Keratinocyte (primary cell): Measurements from ENCODE around the gene PRSS23. TPM values are rescaled to one million over a fixed set of nuclear protein-coding genes. Genes with fewer than 3 reads are reported as not detected.

ENCODE experiments used
- DNase-seq: peaks from one replicate; pipeline ENCODE4 v3.0.0-alpha.2; 2011; ENCODE audit warnings: low read depth, missing footprints, low spot score
- FAIRE-seq: peaks from 2 replicates; lab custom pipeline; 2011; peaks lifted over from hg19 to GRCh38; lab: Jason Lieb, UNC
- H2AFZ ChIP-seq: 2 replicates; pipeline ENCODE4 v1.6.0; 2012; ENCODE audit warnings: low read length, control low read depth, inconsistent platforms; ENCODE audit not compliant: control insufficient read depth
- H3K27ac ChIP-seq: 2 replicates; pipeline ENCODE4 v1.5.1; 2011; ENCODE audit warnings: low read length; ENCODE audit not compliant: control insufficient read depth, insufficient read depth
- H3K27me3 ChIP-seq: 3 replicates; pipeline ENCODE4 v1.6.0; 2011; ENCODE audit warnings: low read length; ENCODE audit not compliant: control insufficient read depth, insufficient read depth; ENCODE audit errors: extremely low read depth
- H3K36me3 ChIP-seq, 2 experiments: 2 replicates in 1 of 2; 3 replicates in 1 of 2; pipeline ENCODE4 v1.5.1; 2011; ENCODE audit warnings: low read length in 2 of 2, mild to moderate bottlenecking in 1 of 2; ENCODE audit not compliant: control insufficient read depth in 2 of 2, insufficient read depth in 2 of 2; ENCODE audit errors: extremely low read depth in 1 of 2
- H3K4me1 ChIP-seq: 3 replicates; pipeline ENCODE4 v1.5.1; 2011; ENCODE audit warnings: low read length; ENCODE audit not compliant: control insufficient read depth, insufficient read depth; ENCODE audit errors: extremely low read depth
- H3K4me2 ChIP-seq: 3 replicates; pipeline ENCODE4 v1.6.0; 2011; ENCODE audit warnings: low read depth, low read length; ENCODE audit not compliant: control insufficient read depth, insufficient read depth; ENCODE audit errors: extremely low read depth
- H3K4me3 ChIP-seq, 3 experiments: fragments of 200-600 bp in 1 of 3; sonication (generic) in 1 of 3; 2 replicates in 2 of 3; 3 replicates in 1 of 3; pipeline ENCODE4 v1.5.1; 2011 to 2016; ENCODE audit warnings: low read length in 3 of 3, mild to moderate bottlenecking in 3 of 3, control low read depth in 2 of 3, inconsistent platforms in 1 of 3, low read depth in 1 of 3, mixed read lengths in 1 of 3, mixed run types in 1 of 3, moderate library complexity in 1 of 3; ENCODE audit not compliant: control insufficient read depth in 2 of 3, insufficient read depth in 2 of 3; ENCODE audit errors: extremely low read depth in 1 of 3
- H3K79me2 ChIP-seq: 2 replicates; pipeline ENCODE4 v1.6.0; 2012; ENCODE audit warnings: low read length; ENCODE audit not compliant: control insufficient read depth, insufficient read depth
- H3K9ac ChIP-seq: 3 replicates; pipeline ENCODE4 v1.6.0; 2011; ENCODE audit warnings: low read length; ENCODE audit not compliant: control insufficient read depth, insufficient read depth; ENCODE audit errors: extremely low read depth
- H3K9me1 ChIP-seq: 3 replicates; pipeline ENCODE4 v1.6.0; 2011; ENCODE audit warnings: low read length; ENCODE audit not compliant: control insufficient read depth, insufficient read depth; ENCODE audit errors: extremely low read depth
- H3K9me3 ChIP-seq: 2 replicates; pipeline ENCODE4 v1.5.1; 2012; ENCODE audit warnings: low read depth, low read length; ENCODE audit not compliant: control insufficient read depth
- H4K20me1 ChIP-seq: 3 replicates; pipeline ENCODE4 v1.6.0; 2011; ENCODE audit warnings: low read length; ENCODE audit not compliant: control insufficient read depth, insufficient read depth; ENCODE audit errors: extremely low read depth
- CTCF ChIP-seq, 3 experiments: IDR thresholded peaks in 1 of 3; conservative IDR thresholded peaks in 1 of 3; optimal IDR thresholded peaks in 1 of 3; 2 replicates in 2 of 3; 3 replicates in 1 of 3; pipeline versions ENCODE3 to v1.5.1; 2011; ENCODE audit warnings: low read length in 3 of 3, mild to moderate bottlenecking in 3 of 3, moderate library complexity in 2 of 3, control low read depth in 1 of 3, inconsistent platforms in 1 of 3; ENCODE audit not compliant: insufficient read depth in 2 of 3; ENCODE audit errors: extremely low read depth in 1 of 3
- EZH2 ChIP-seq: IDR thresholded peaks from one replicate; pipeline ENCODE4 v1.6.1; 2012; ENCODE audit warnings: inconsistent platforms, mild to moderate bottlenecking, low read length, moderate library complexity
- dilution Hi-C: fragments of 300-500 bp; cut with MboI; formaldehyde crosslinking; loops from one replicate; pipeline ENCODE4 v1.7.0; 2020; ENCODE audit warnings: low sequenced_read_pairs; ENCODE audit not compliant: extremely low pct_ligation_motif_present
- polyA plus RNA-seq, 5 experiments: library from polyadenylated mRNA; depleted of rRNA in 3 of 5; stranded (reverse) in 3 of 5; stranded (forward) in 1 of 5; unstranded in 1 of 5; fragments of >200 nt; gene quantifications; 1 replicate in 1 of 5; 2 replicates in 3 of 5; 3 replicates in 1 of 5; pipeline versions ENCODE4 v1.2.1 to v1.2.3, GENCODE V29; 2011 to 2012; ENCODE audit warnings: missing spikeins in 2 of 5, low read depth in 1 of 5, low replicate concordance in 1 of 5

Gene PRSS23
- polyA plus RNA-seq, 1 donor (not counting 4 experiments of a cell fraction or from before 2014, with no cell fraction given) = 143 TPM

GRCh38 chr11:86782742-86783141 lies 17.6 kb upstream of the PRSS23 start:
- Histone ChIP-seq H2AFZ (no peak overlapping the region), H3K79me2 (no peaks in the 10 kb centered on the region), H4K20me1 (no peaks in the 10 kb centered on the region), H3K4me1 (peaks cover 10% of the 10 kb centered on the region), H3K9me1 (no peaks in the 10 kb centered on the region), H3K27ac (no peak overlapping the region), H3K9ac (no peak overlapping the region), H3K27me3 (no peaks in the 10 kb centered on the region), H3K4me3 (no peak overlapping the region), H3K4me2 (no peak overlapping the region), H3K36me3 (no peaks in the 10 kb centered on the region), H3K9me3 (no peaks in the 10 kb centered on the region)
- FAIRE-seq (no peak), DNase-seq (no peak)
- dilution Hi-C loops = no loop called here
- TF ChIP-seq EZH2 (no peak), CTCF (optimal IDR thresholded peaks at IDR 0.05 in 1 of 3, IDR thresholded peaks at IDR 0.05 in 1 of 3, conservative IDR thresholded peaks at IDR 0.05 in 1 of 3; ENCODE audit: extremely low read depth in 1 of 3, insufficient read depth in 2 of 3, low read length in 3 of 3) (no peak)

GRCh38 chr11:86783661-86784060 lies 16.7 kb upstream of the PRSS23 start:
- no peak for DNase-seq
- no peak overlapping the region for H3K9ac ChIP-seq
- no peaks in the 10 kb centered on the region for H3K79me2 ChIP-seq
- no peak for FAIRE-seq
- no peaks in the 10 kb centered on the region for H3K9me1 ChIP-seq
- H3K4me2 ChIP-seq = no peak overlapping the region
- peaks cover 10% of the 10 kb centered on the region for H3K4me1 ChIP-seq
- H2AFZ ChIP-seq = no peak overlapping the region
- H3K4me3 ChIP-seq = no peak overlapping the region
- no peaks in the 10 kb centered on the region for H3K9me3 ChIP-seq
- H3K27me3 ChIP-seq = no peaks in the 10 kb centered on the region
- no peak overlapping the region for H3K27ac ChIP-seq
- H4K20me1 ChIP-seq = no peaks in the 10 kb centered on the region
- dilution Hi-C loops = no loop called here
- TF ChIP-seq CTCF (optimal IDR thresholded peaks at IDR 0.05 in 1 of 3, IDR thresholded peaks at IDR 0.05 in 1 of 3, conservative IDR thresholded peaks at IDR 0.05 in 1 of 3; ENCODE audit: extremely low read depth in 1 of 3, insufficient read depth in 2 of 3, low read length in 3 of 3) (no peak), EZH2 (no peak)
- H3K36me3 ChIP-seq = no peaks in the 10 kb centered on the region
